HG02973 (cell line): ENCODE measurements around the gene L3MBTL4.
"Not testable (repeated sequence)": the region's sequence is repeated elsewhere in the genome, so short reads cannot be mapped to it uniquely, and the experiment has no call there.

Source experiments
- ATAC-seq: cut with Tn5 transposase; IDR thresholded peaks from one replicate; pipeline ENCODE4 v1.9.1; 2021; ENCODE audit warnings: moderate library complexity; ENCODE audit not compliant: unreplicated experiment

Gene L3MBTL4

GRCh38 chr18:6414723-6415417 lies at the start of gene L3MBTL4:
TSS of gene L3MBTL4 (minus strand) at chr18:6414911. CDS start at chr18:6311625, 103,286 bp downstream.
- peak; percentile 41 for ATAC-seq

GRCh38 chr18:6452194-6452593 lies 37.5 kb upstream of the L3MBTL4 start:
- no peak for ATAC-seq

- ATAC-seq = peak; percentile 64
Measured at GRCh38 chr18:6449213-6449612, 34.5 kb upstream of the L3MBTL4 start.

- no peak for ATAC-seq
Measured at GRCh38 chr18:6444466-6445228, 29.9 kb upstream of the L3MBTL4 start.

- ATAC-seq = no peak
Measured at GRCh38 chr18:6441200-6441599, 26.5 kb upstream of the L3MBTL4 start.

- ATAC-seq = no peak
Measured at GRCh38 chr18:6437937-6438818, 23.5 kb upstream of the L3MBTL4 start.

- ATAC-seq = no peak
Measured at GRCh38 chr18:6435731-6436130, 21.0 kb upstream of the L3MBTL4 start.

- no peak for ATAC-seq
Measured at GRCh38 chr18:6434987-6435709, 20.4 kb upstream of the L3MBTL4 start.

GRCh38 chr18:6434481-6434880 lies 19.8 kb upstream of the L3MBTL4 start:
- ATAC-seq = no peak

- no peak for ATAC-seq
Measured at GRCh38 chr18:6431659-6432318, 17.1 kb upstream of the L3MBTL4 start.

- ATAC-seq = no peak
Measured at GRCh38 chr18:6428851-6429395, 14.2 kb upstream of the L3MBTL4 start.

- ATAC-seq = no peak
Measured at GRCh38 chr18:6427286-6427685, 12.6 kb upstream of the L3MBTL4 start.

- no peak for ATAC-seq
Measured at GRCh38 chr18:6423289-6423688, 8.6 kb upstream of the L3MBTL4 start.

- ATAC-seq = peak; percentile 82
Measured at GRCh38 chr18:6414118-6414722, 491 bp downstream of the L3MBTL4 start.

- ATAC-seq = no peak
Measured at GRCh38 chr18:6413579-6414117, 1.1 kb downstream of the L3MBTL4 start.

GRCh38 chr18:6412933-6413472 lies 1.7 kb downstream of the L3MBTL4 start:
- ATAC-seq = no peak

GRCh38 chr18:6411382-6411781 lies 3.3 kb downstream of the L3MBTL4 start:
- no peak for ATAC-seq

- no peak for ATAC-seq
Measured at GRCh38 chr18:6409933-6410332, 4.8 kb downstream of the L3MBTL4 start.

GRCh38 chr18:6408543-6408942 lies 6.2 kb downstream of the L3MBTL4 start:
- ATAC-seq = not testable (repeated sequence)
